Measurements from ENCODE around the gene WDR64. TPM values are rescaled to one million over a fixed set of nuclear protein-coding genes. Genes with fewer than 3 reads are reported as not detected.

WDR64 gene
- not detected in 2 replicates for total RNA-seq (2014; rRNA removed; shearing (Covaris generic))

DNA sequence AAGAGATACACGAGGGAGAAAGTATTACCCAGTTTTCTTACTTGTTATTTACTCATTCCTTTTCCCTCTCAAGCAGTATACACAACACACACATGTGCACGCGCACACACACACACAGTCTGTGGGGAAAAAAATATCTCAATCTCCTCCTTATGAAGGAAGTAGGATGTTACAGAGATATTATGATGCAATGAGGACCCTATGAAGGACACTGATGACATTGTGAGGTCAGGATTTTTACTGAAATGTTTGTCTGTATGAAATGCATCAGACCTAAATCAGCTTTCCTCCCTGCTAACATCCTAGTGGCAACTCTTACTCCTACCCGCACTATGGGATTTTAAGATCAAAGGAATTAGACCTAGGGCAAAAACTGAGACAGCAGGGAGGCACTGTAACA lies at the start of gene WDR64:
Gene WDR64 (plus strand): TSS at position 270 of the 400 bp plus-strand sequence. CDS start 204 bp downstream, outside the sequence.
- H3K4me1 ChIP-seq, result no peaks in the 10 kb centered on the region
- no peak within 1 kb of the TSS for H3K27ac ChIP-seq
- no peak within 1 kb of the TSS for H3K4me3 ChIP-seq
- no peaks in the 10 kb centered on the region for H3K27me3 ChIP-seq
- no peaks in the 10 kb centered on the region for H3K9me3 ChIP-seq (replicated peaks)
- DNase-seq, result no peak
- H3K36me3 ChIP-seq, result no peaks in the 10 kb centered on the region

DNA sequence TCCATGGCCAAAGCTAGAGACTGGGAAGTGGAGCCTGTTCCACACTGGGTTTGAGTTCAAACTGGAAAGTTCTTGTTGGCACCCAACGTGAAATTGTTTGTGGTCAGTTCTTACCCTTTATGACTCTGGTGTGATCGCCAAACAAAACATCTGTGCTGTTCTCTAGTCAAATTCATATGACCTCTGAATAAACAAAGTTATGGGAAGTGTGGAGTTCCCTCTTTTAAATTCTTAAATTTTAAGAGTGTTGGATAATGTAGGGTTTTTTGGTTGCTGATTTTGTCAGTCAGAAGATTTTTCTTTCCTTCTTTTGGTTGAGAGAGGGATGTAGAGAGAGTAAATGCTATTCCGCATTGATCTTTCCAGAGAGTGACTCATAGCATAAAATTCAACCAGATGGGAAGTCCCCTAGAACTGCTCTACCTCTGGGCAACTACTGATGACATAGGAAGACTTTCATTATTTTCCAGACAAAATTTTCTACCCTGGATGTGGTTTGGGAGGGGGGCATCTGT lies 48.3 kb upstream of the WDR64 start:
- H3K27me3 ChIP-seq, result no peaks in the 10 kb centered on the region
- H3K9me3 ChIP-seq (replicated peaks), result no peaks in the 10 kb centered on the region
- H3K4me3 ChIP-seq, result no peak overlapping the region
- H3K27ac ChIP-seq, result no peak overlapping the region
- H3K36me3 ChIP-seq, result no peaks in the 10 kb centered on the region
- DNase-seq, result no peak
- H3K4me1 ChIP-seq, result no peaks in the 10 kb centered on the region

DNA sequence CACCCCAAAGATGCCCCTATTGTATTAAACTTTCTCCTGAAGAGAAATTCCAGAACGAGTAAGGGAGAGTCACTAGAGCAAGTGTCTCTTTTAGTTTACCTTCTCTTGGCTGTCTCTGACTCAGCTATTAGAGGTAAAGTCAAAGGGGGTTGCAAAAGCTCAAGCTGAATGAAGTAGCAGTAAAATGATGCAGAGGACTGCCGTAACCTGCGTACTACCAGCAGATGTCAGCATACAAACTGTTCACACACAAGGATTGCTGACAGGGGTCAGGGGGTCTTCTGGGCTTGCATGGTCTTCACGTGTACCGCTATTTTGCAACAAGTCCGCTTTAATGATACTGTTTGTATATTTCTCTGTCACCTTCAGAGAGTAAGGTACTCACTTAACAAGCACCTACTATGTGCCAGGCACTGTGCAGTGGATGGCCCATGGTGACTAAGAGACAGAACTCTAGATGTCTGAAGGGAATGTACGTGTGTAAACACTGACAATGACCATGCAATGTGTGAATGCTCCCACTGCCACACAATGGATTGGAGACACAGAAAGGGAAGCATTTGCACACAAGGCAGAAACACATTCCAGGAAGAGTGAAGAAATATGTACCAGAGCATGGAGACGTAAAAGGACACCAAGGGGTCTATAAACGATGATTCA lies 46.8 kb upstream of the WDR64 start:
- H3K27ac ChIP-seq, result no peak overlapping the region
- DNase-seq, result no peak
- H3K9me3 ChIP-seq (replicated peaks), result no peaks in the 10 kb centered on the region
- H3K27me3 ChIP-seq, result no peaks in the 10 kb centered on the region
- no peak overlapping the region for H3K4me3 ChIP-seq
- 0 out of 2 replicates have a peak, but pooled peaks cover 2% of the 10 kb centered on the region for H3K4me1 ChIP-seq
- no peaks in the 10 kb centered on the region for H3K36me3 ChIP-seq

DNA sequence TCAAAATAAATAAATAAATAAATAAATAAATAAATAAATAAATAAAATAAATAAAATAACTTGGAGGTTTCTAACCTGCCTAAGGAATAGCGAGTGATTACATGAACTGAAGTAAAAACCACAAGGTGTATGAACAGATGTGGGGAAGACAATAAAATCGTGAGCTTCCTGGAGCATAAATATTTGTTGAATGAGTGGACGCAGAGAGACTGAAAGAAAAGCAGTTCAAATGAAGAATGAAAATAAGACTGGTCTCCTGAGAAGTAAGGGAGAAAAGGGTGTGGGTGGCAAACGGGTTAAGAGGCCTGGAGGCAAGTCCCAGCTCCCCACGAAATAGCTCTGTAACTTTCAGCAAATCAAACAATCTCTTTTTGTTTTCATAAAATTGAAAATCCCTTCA lies 45.5 kb upstream of the WDR64 start:
- Histone ChIP-seq H3K36me3 (no peaks in the 10 kb centered on the region), H3K4me3 (no peak overlapping the region), H3K27me3 (no peaks in the 10 kb centered on the region), H3K4me1 (0 out of 2 replicates have a peak, but pooled peaks cover 2% of the 10 kb centered on the region), H3K27ac (no peak overlapping the region), H3K9me3 (replicated peaks) (no peaks in the 10 kb centered on the region)
- no peak for DNase-seq

DNA sequence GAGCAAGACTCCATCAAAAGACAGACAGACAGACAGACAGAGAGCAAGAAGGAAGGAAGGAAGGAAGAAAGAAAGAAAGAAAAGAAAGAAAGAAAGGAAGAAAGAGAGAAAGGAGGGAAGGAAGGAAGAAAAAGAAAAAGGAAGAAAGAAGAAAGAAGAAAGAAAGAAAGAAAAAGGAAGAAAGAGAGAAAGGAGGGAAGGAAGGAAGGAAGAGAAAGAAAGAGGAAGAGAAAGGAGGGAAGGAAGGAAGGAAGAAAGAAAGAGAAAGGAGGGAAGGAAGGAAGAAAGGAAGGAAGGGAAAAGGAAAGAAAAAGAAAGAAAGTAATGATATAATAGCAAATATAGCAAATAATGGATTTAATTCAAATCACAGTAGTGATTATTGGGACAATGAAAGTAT lies 44.6 kb upstream of the WDR64 start:
- Histone ChIP-seq H3K36me3 (no peaks in the 10 kb centered on the region), H3K9me3 (replicated peaks) (no peaks in the 10 kb centered on the region), H3K27me3 (no peaks in the 10 kb centered on the region), H3K4me1 (0 out of 2 replicates have a peak, but pooled peaks cover 7% of the 10 kb centered on the region), H3K27ac (no peak overlapping the region), H3K4me3 (no peak overlapping the region)
- DNase-seq, result no peak

DNA sequence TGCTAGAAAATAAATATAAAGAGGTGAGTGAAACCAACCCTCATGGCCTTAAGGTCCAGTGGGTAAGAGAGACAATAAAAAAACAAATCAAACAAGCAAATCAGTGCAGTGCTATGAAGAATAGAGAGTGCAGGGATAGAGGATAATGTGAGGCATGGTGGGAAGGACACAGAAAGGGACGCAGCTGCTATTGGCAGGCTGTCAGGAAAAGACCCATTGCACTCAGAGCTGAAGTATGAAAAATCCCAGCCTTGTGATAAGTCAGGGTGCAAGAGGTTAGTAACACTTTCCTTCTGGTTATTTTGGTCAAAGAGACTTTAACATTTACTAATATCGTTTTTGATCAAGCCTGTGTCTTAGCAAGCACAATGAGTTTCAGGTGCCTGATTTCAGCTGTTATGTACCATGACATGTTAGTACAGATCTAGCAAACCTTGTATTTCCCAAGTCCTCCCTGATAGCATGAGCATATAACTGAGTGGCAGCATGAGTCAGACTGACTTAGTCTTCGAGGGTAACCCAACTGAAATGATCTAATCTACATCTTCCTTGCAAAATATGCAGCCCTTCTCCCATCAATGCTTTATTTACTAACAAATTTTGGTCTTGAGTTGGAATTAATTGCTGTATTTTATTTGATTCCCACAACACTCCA lies 43.6 kb upstream of the WDR64 start:
- no peak for DNase-seq
- H3K27ac ChIP-seq, result no peak overlapping the region
- H3K4me1 ChIP-seq, result peaks cover 14% of the 10 kb centered on the region; the same call in 1 of the 2 replicates

DNA sequence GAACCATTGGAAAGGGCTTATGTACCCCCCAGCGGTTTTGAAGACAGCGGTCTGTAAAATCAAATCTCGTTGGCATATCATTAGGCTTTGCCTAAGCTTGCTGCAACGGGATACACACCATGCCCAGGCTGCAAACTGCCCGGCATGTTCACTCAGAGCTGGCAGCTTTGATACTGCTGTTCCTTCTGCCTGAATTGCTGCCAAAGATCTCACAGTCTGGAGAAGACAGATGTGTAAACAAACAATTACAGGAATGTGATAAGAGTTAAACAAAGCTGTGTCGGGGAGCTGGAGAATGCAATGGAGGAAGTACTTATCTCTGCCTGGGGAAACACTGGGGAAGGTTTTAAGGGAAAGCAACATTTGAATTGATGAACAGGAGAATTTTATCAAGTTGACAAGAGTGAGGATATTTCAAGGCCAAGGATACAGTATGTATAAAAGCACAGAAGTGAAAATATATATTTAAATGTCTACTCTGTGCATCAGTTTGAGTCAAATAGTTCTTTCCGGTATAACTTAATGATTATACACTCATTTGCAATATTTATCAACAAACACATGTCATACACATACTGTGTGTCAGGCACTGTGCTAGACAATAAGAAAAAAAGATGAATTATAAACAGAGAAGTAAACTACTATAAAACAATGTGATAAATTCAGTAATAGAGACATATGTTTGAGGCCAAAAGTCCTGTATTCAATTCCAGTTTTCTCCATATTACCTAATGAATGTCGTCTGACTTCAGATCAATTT lies 41.8 kb upstream of the WDR64 start:
- no peaks in the 10 kb centered on the region for H3K36me3 ChIP-seq
- no peak overlapping the region for H3K27ac ChIP-seq
- H3K4me1 ChIP-seq, result peaks cover 14% of the 10 kb centered on the region; the same call in 1 of the 2 replicates
- H3K9me3 ChIP-seq (replicated peaks), result no peaks in the 10 kb centered on the region
- peak; percentile 13 to 25 for DNase-seq
- H3K4me3 ChIP-seq, result no peak overlapping the region
- H3K27me3 ChIP-seq, result no peaks in the 10 kb centered on the region

More for the DNA sequence above, 43.6 kb upstream of the WDR64 start:
- Histone ChIP-seq H3K9me3 (replicated peaks) (no peaks in the 10 kb centered on the region), H3K27me3 (no peaks in the 10 kb centered on the region), H3K4me3 (no peak overlapping the region), H3K36me3 (no peaks in the 10 kb centered on the region)

DNA sequence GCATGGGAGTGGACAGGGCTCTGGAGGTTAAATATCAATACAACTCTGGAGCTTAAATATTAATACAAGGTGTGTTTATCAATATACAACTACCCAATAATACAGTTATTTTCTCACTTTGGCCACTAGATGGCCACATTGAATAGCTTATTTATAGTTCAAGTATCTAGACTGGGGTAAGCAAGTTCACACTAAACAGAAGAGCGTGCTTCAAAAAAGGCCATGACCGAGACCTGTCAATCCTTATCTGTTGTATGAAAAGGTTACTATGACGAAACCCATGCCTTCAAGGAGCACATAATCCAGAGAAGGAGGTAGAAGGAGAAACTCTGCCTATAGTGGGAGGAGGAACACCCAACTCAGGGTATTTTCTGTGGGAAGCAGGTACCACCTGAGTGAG lies 41.0 kb upstream of the WDR64 start:
- H3K27me3 ChIP-seq, result no peaks in the 10 kb centered on the region
- H3K27ac ChIP-seq, result no peak overlapping the region
- H3K4me3 ChIP-seq, result no peak overlapping the region
- H3K36me3 ChIP-seq, result no peaks in the 10 kb centered on the region
- peaks cover 14% of the 10 kb centered on the region; the same call in 1 of the 2 replicates for H3K4me1 ChIP-seq
- DNase-seq, result peak; percentile 7 to 69
- H3K9me3 ChIP-seq (replicated peaks), result no peaks in the 10 kb centered on the region

DNA sequence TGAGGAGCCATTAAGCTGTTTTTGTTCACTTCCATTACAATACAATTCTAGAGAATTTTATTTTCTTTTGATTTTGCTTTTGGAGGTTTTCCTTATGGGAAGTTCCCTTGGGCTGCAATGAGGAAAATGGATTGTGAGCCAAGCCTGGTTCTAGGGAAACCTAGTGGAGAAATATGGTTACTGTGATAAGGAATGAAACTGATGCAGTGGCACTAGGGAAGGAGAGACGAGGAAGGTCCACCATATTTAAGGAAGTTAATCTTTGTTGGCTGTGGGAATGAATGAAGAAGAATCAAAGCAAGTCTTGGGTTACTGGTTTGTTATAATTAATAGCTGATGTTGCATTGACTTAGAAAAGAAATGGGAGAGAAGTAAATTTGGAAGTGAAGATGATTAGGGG lies 40.3 kb upstream of the WDR64 start:
- Histone ChIP-seq H3K4me3 (no peak overlapping the region), H3K27me3 (no peaks in the 10 kb centered on the region), H3K36me3 (no peaks in the 10 kb centered on the region), H3K4me1 (peaks cover 14% of the 10 kb centered on the region; the same call in 1 of the 2 replicates), H3K9me3 (replicated peaks) (no peaks in the 10 kb centered on the region), H3K27ac (no peak overlapping the region)
- no peak for DNase-seq

DNA sequence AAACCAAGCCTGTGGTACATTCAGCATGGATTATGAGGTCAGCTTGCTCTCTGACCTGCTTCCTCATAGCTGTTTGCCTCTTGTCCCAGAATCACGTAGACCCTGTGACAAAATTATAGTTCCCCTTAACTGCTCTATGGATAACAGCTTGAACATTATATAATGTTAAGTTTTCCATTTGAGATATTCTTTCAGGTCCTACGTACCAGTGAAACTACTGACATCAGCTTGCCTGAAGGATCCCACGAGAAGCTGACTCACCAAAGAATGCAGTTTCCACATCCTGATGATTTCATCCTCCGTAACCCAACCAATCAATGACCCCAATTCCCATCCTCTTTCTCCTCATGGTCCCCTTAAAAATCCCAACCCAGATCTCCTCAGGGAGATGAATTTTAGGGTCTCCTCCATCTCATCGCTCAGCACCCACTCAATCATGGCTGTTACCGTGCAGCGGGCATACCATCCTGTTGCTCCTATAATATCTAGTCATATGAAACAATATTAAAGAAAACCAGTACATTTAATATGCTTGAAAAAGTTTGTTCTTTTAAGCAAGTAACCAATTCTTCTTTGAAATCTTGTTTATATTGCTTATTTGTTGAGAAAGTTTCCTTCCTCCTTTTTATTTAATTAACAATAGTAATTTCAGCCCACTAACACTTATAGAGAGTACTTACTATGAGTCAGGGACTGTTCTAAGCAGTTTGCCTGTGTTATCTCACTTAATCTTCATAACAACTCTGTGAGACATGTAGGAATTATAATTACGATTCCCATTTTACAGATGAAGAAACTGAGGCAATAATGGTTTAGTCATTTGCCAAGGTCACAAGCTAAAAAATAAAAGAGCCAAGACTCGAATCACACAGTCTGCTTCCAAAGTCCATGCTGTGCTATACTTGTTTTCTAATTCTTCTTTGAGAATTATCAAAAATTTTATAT lies 39.3 kb upstream of the WDR64 start:
- Histone ChIP-seq H3K9me3 (replicated peaks) (no peaks in the 10 kb centered on the region), H3K4me1 (peaks cover 14% of the 10 kb centered on the region; the same call in 1 of the 2 replicates), H3K36me3 (no peaks in the 10 kb centered on the region), H3K27me3 (no peaks in the 10 kb centered on the region), H3K27ac (peak overlapping the region; percentile 37), H3K4me3 (no peak overlapping the region)
- DNase-seq, result peak; percentile 11 to 26

DNA sequence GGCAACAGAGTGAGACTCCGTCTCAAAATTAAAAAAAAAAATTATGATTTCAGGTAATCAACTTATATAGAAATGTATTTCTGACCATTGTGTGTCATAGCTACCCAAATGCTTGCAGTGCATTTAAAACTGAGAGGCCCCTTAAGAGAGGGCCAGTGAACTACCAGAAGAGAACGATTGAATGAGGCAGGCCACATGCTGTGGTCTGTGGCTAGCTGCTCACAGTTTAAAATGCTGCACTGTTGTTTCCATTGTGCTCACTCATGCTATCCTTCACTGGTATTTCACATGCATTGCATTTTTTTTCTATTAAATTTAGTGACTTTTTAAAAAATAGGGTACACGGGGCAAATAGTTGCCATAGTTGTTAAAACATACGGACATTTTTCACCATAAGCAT lies 37.9 kb upstream of the WDR64 start:
- peaks cover 14% of the 10 kb centered on the region; the same call in 1 of the 2 replicates for H3K4me1 ChIP-seq
- no peak for DNase-seq
- no peak overlapping the region for H3K4me3 ChIP-seq
- no peaks in the 10 kb centered on the region for H3K9me3 ChIP-seq (replicated peaks)
- H3K27ac ChIP-seq, result no peak overlapping the region
- no peaks in the 10 kb centered on the region for H3K36me3 ChIP-seq
- H3K27me3 ChIP-seq, result no peaks in the 10 kb centered on the region

DNA sequence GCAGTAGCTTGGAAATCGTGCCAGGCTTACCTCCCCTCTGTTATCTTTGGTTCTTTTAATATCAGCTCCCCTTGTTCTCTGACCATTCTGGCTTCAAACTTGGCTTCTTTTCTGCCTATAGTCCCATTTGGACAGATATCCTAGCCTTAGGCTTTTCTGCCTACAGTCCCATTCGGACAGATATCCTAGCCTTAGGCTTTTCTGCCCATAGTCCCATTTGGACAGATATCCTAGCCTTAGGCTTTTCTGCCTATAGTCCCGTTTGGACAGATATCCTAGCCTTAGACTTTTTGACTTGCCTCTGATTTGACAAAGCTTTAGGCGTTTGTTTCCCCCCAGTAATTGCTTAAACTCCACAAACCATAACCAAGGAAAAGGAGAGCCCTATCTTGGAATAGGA lies 37.5 kb upstream of the WDR64 start:
- Histone ChIP-seq H3K9me3 (replicated peaks) (no peaks in the 10 kb centered on the region), H3K4me1 (peaks cover 14% of the 10 kb centered on the region; the same call in 1 of the 2 replicates), H3K36me3 (no peaks in the 10 kb centered on the region)

DNA sequence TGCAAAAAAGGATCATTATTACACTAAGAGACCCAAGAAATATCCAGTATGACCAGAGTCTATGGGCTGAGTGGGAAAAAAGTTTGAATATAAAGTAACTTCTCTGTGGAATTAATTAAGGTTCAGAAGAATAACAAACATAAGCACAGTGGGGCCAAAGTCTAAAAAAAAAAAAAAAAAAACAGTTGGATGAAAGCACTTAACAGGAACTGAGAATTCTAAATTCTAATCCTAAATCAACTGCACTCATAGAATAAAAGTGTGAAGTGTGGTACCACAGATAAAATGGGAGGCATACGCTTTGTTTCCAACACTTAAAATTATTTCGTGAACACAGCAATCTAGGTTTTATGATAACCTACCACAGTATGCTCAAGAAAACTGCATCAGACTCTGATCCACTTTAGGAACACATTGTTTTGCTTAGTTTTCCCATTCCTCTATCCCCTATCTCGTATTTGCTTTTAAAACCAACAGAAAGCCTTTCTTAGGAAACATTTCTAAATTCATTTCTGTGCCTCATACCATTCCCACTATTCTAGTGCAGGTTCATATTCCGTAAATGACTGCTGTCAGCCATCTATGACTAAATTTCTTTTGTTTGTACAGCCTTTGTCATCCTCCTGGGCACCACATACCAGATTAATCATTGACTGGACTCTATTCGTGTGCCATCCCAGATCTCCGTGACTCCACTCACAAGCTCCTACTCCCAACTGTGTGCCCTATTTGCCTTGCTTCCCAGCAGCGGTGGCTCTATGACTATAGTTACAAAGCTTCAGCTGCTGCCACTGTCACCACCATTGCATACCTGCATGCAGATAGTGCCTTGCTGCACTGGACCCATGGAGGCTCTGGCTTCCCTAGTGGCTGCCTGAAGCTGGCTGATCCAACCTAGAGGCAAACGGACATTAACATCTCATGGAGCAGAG lies 36.8 kb upstream of the WDR64 start:
- H3K9me3 ChIP-seq (replicated peaks), result no peaks in the 10 kb centered on the region
- no peaks in the 10 kb centered on the region for H3K36me3 ChIP-seq
- no peak overlapping the region for H3K4me3 ChIP-seq
- no peaks in the 10 kb centered on the region for H3K27me3 ChIP-seq
- DNase-seq, result no peak
- H3K27ac ChIP-seq, result no peak overlapping the region
- peaks cover 11% of the 10 kb centered on the region; the same call in 1 of the 2 replicates for H3K4me1 ChIP-seq

More for the DNA sequence above, 37.5 kb upstream of the WDR64 start:
- Histone ChIP-seq H3K27me3 (no peaks in the 10 kb centered on the region), H3K4me3 (no peak overlapping the region), H3K27ac (no peak overlapping the region)
- no peak for DNase-seq

All from SJCRH30 (cell line).